ENCODE measurements around the gene TCF7L1. TPM values are rescaled to one million over a fixed set of nuclear protein-coding genes. Genes with fewer than 3 reads are reported as not detected.

Gene TCF7L1
- total and polyA plus RNA-seq, 9 of the 15 experiments (the other 6 are each of a cell fraction or from before 2014, with no cell fraction given): 0.03 to 0.11 (median 0.07) TPM; not detected in 5

GRCh38 chr2:85353876-85354285 is 220.7 kb downstream of the TCF7L1 start (continued):
- TF ChIP-seq PBX2 (CRISPR knock-in tag; IDR thresholded peaks at IDR 0.05; ENCODE audit: low read depth) (no peak), PBX2 (tag; conservative IDR thresholded peaks at IDR 0.05; ENCODE audit: low read depth) (no peak), NBN (IDR thresholded peaks at IDR 0.05; ENCODE audit: low read depth) (no peak), ZNF589 (CRISPR knock-in tag; IDR thresholded peaks at IDR 0.05; ENCODE audit: low read depth) (0 out of 2 replicates have a peak, but pooled peaks have one; percentile 10), BHLHE40 (IDR thresholded peaks at IDR 0.05; ENCODE audit: low read length) (0 out of 2 replicates have a peak, but pooled peaks have one; percentile 22), NEUROD1 (IDR thresholded peaks at IDR 0.05; ENCODE audit: borderline replicate concordance, low read depth, low read length, partially characterized antibody) (no peak), PTTG1 (tag; IDR thresholded peaks at IDR 0.05; ENCODE audit: low read depth) (no peak), ZFP1 (CRISPR knock-in tag; IDR thresholded peaks at IDR 0.05) (no peak), MTA3 (IDR thresholded peaks at IDR 0.05; ENCODE audit: borderline replicate concordance) (no peak), ZNF511 (CRISPR knock-in tag; IDR thresholded peaks at IDR 0.05) (0 out of 2 replicates have a peak, but pooled peaks have one; percentile 4), MITF (IDR thresholded peaks at IDR 0.05) (no peak), HDAC3 (IDR thresholded peaks at IDR 0.05; ENCODE audit: borderline replicate concordance, partially characterized antibody) (no peak), CLOCK (CRISPR knock-in tag; IDR thresholded peaks at IDR 0.05; ENCODE audit: borderline replicate concordance) (no peak), THRB (CRISPR knock-in tag; conservative IDR thresholded peaks at IDR 0.05) (no peak), CBX1 (IDR thresholded peaks at IDR 0.05; ENCODE audit: low read depth) (no peak), ZNF277 (CRISPR knock-in tag; IDR thresholded peaks at IDR 0.05; ENCODE audit: borderline replicate concordance) (no peak)

Data from K562 (cell line).